Kidney (tissue), 14 donors: Measurements from ENCODE around the gene ABCD2. TPM values are rescaled to one million over a fixed set of nuclear protein-coding genes. Genes with fewer than 3 reads are reported as not detected.
A peak's percentile ranks its signal among the peaks of the same experiment; 100 is the strongest.

ENCODE experiments used
- DNase-seq, 5 donors: peaks; one replicate each; pipeline ENCODE4 v3.0.0-alpha.2; 2013 to 2020
- FAIRE-seq: peaks from 2 replicates; lab custom pipeline; 2012; peaks lifted over from hg19 to GRCh38; lab: Jason Lieb, UNC
- H3K27ac ChIP-seq, 2 donors: one replicate each; pipeline ENCODE4 v1.7.0; 2013; ENCODE audit warnings: low read depth in 2 of 2, low read length in 2 of 2, inconsistent platforms in 1 of 2
- H3K27me3 ChIP-seq: one replicate; pipeline ENCODE4 v1.7.1; 2013; ENCODE audit warnings: low read length, inconsistent platforms; ENCODE audit not compliant: control insufficient read depth, insufficient read depth
- H3K36me3 ChIP-seq, 3 donors: one replicate each; pipeline versions ENCODE4 v1.7.0 to v1.7.1; 2013; ENCODE audit warnings: low read length in 3 of 3, control low read depth in 1 of 3, inconsistent platforms in 1 of 3; ENCODE audit not compliant: insufficient read depth in 3 of 3, control insufficient read depth in 2 of 3
- H3K4me1 ChIP-seq, 3 donors: one replicate each; pipeline versions ENCODE4 v1.7.0 to v1.7.1; 2013; ENCODE audit warnings: low read length in 3 of 3, inconsistent platforms in 1 of 3, low read depth in 1 of 3; ENCODE audit not compliant: control insufficient read depth in 2 of 3, insufficient read depth in 2 of 3
- H3K4me3 ChIP-seq, 3 donors: one replicate each; pipeline versions ENCODE4 v1.7.0 to v1.8.1; 2013; ENCODE audit warnings: low read length in 3 of 3, control low read depth in 1 of 3, inconsistent platforms in 1 of 3
- H3K9ac ChIP-seq, 3 donors: one replicate each; pipeline versions ENCODE4 v1.7.0 to v1.7.1; 2013; ENCODE audit warnings: low read length in 3 of 3, control low read depth in 1 of 3, inconsistent platforms in 1 of 3
- H3K9me3 ChIP-seq, 3 donors: one replicate each; pipeline versions ENCODE4 v1.7.0 to v1.7.1; 2013; ENCODE audit warnings: low read length in 3 of 3, control low read depth in 1 of 3, inconsistent platforms in 1 of 3; ENCODE audit not compliant: control insufficient read depth in 2 of 3, insufficient read depth in 1 of 3
- CTCF ChIP-seq: IDR thresholded peaks from 3 replicates; pipeline ENCODE4 v1.5.1; 2012; ENCODE audit warnings: mild to moderate bottlenecking, moderate library complexity, borderline replicate concordance; ENCODE audit not compliant: insufficient read depth; ENCODE audit errors: extremely low read depth
- intact Hi-C: fragments of 100-400 bp; cut with DNase I; formaldehyde crosslinking; loops from one replicate; pipeline ENCODE4 v1.11.1; 2022
- polyA plus RNA-seq: library from polyadenylated mRNA; stranded (reverse); fragments of 350-450 nt; fragmentation: Illumina TruSeq; extraction: RNeasy Lipid Tissue Mini Kit (QIAGEN cat#74804); gene quantifications from one replicate; pipeline ENCODE4 v1.2.3, GENCODE V29; 2014; ENCODE audit warnings: low read depth, low replicate concordance; ENCODE audit not compliant: insufficient read depth
- total RNA-seq: library from RNA; stranded (reverse); fragmentation: NEBNext Ultra II Directional; extraction: Animal tissue kit (Norgen Biotek cat#: 25700); gene quantifications from one replicate; pipeline ENCODE4 v1.2.1, GENCODE V29; 2021
- donor health status: control.
- donor health status: control.
- donor health status: control.
- donor health status: control.
- donor health status: control.
- donor health status: DM: yes; HTN: yes; CAD: no.
- donor health status: Normal renal cell carcinoma (clear cell type).

ABCD2 gene
- total and polyA plus RNA-seq, 2 donors from 2014 or later, result 0.17 to 1.4 TPM

- intact Hi-C loops, result no loop called here
- DNase-seq, result no peak
- no peak overlapping the region for H3K4me3 ChIP-seq
- FAIRE-seq, result no peak
- no peaks in the 10 kb centered on the region for H3K36me3 ChIP-seq
- H3K27ac ChIP-seq, result no peak overlapping the region
- peaks cover 0 to 2% (median 0%) of the 10 kb centered on the region in 3 donors for H3K4me1 ChIP-seq
- TF ChIP-seq CTCF, result no peak
- no peaks in the 10 kb centered on the region for H3K27me3 ChIP-seq
- H3K9ac ChIP-seq, result no peak overlapping the region
- no peaks in the 10 kb centered on the region for H3K9me3 ChIP-seq
Observed at GRCh38 chr12:39581592-39581991, 38.0 kb downstream of the ABCD2 start.

GRCh38 chr12:39575498-39575875 is 44.1 kb downstream of the ABCD2 start:
- intact Hi-C loops, result no loop called here

DNA sequence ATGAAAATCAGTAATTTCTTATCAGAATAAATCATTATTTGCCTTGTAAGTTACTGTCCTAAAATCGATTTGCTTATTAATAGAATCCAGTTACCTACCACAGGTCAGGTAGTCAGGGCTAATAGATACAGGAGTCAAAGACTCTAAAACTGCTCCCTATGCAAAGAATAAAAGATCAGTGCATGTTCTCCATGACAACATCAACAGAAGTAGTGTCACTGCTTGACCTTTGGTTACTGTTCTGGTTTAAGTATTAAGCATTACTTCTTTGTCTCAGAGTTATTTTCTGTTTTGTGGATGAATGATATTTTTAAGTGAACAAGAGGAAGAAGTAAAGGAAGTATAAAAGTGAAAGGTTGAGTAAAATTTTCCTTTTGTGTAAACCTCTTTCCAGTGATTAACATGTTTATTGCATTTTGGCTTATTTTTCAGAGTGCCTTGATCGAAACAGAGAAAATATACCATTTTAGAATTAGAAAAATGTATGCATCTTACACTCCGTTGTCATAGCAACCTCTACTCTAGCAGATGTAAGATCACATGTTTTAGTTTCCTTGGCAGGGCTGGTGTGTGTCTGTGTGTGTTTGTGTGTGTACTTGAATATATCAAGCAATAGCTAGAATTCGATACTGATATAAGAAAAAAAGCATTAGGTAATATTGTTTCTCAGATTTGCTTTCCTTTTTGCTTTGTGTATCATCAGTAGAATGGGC is 44.7 kb downstream of the ABCD2 start:
- no peaks in the 10 kb centered on the region for H3K36me3 ChIP-seq
- no peak overlapping the region for H3K27ac ChIP-seq
- no peaks in the 10 kb centered on the region for H3K4me1 ChIP-seq
- no peak for FAIRE-seq
- no peak for TF ChIP-seq CTCF
- intact Hi-C loops, result no loop called here
- H3K9me3 ChIP-seq, result no peaks in the 10 kb centered on the region
- DNase-seq, result peak in 1 of 5 donors; percentile 2
- H3K4me3 ChIP-seq, result no peak overlapping the region
- no peaks in the 10 kb centered on the region for H3K27me3 ChIP-seq
- no peak overlapping the region for H3K9ac ChIP-seq

More at GRCh38 chr12:39575498-39575875, 44.1 kb downstream of the ABCD2 start:
- Histone ChIP-seq H3K4me1 (no peaks in the 10 kb centered on the region), H3K9me3 (no peaks in the 10 kb centered on the region), H3K4me3 (no peak overlapping the region), H3K36me3 (no peaks in the 10 kb centered on the region), H3K27me3 (no peaks in the 10 kb centered on the region), H3K9ac (no peak overlapping the region), H3K27ac (no peak overlapping the region)
- no peak for DNase-seq
- no peak for TF ChIP-seq CTCF
- FAIRE-seq, result no peak
